Ishikawa (cell line): Measurements from ENCODE around the gene CCDC13.

Experiments
- CREB1 ChIP-seq: IDR thresholded peaks from 2 replicates; pipeline ENCODE4 v1.6.1; 2012; ENCODE audit warnings: low read depth
- EGR1 ChIP-seq: IDR thresholded peaks from 2 replicates; pipeline ENCODE4 v1.6.1; 2012
- EP300 ChIP-seq: IDR thresholded peaks from 2 replicates; pipeline ENCODE4 v1.6.1; 2012; ENCODE audit warnings: borderline replicate concordance
- MAX ChIP-seq: IDR thresholded peaks from 2 replicates; pipeline ENCODE4 v1.6.1; 2012
- NFIC ChIP-seq: IDR thresholded peaks from 2 replicates; pipeline ENCODE4 v1.6.1; 2012
- RAD21 ChIP-seq: IDR thresholded peaks from 2 replicates; pipeline ENCODE4 v1.6.1; 2012; ENCODE audit warnings: low read depth
- TAF1 ChIP-seq: IDR thresholded peaks from 2 replicates; pipeline ENCODE4 v1.6.1; 2012; ENCODE audit warnings: low read depth, mild to moderate bottlenecking
- TEAD4 ChIP-seq: IDR thresholded peaks from 2 replicates; pipeline ENCODE4 v1.6.1; 2012
- USF1 ChIP-seq: IDR thresholded peaks from 2 replicates; pipeline ENCODE4 v1.6.1; 2012

- no peak for TF ChIP-seq TAF1
- no peak for TF ChIP-seq MAX
- TF ChIP-seq CREB1: no peak
- TF ChIP-seq USF1: no peak
- TF ChIP-seq EGR1: no peak
- TF ChIP-seq RAD21: no peak
- no peak for TF ChIP-seq NFIC
- TF ChIP-seq EP300: no peak
- no peak for TF ChIP-seq TEAD4
Observed at GRCh38 chr3:42762046-42762724, 10.9 kb downstream of the CCDC13 start.
